NCI-H1092 (cell line): ENCODE results near the gene SFN.
"Not testable (repeated sequence)": the region's sequence is repeated elsewhere in the genome, so short reads cannot be mapped to it uniquely, and the experiment has no call there.

Experiments
- DNase-seq: peaks from one replicate; lab custom pipeline; 2025; lab: John Stamatoyannopoulos, UW

Gene SFN

DNA sequence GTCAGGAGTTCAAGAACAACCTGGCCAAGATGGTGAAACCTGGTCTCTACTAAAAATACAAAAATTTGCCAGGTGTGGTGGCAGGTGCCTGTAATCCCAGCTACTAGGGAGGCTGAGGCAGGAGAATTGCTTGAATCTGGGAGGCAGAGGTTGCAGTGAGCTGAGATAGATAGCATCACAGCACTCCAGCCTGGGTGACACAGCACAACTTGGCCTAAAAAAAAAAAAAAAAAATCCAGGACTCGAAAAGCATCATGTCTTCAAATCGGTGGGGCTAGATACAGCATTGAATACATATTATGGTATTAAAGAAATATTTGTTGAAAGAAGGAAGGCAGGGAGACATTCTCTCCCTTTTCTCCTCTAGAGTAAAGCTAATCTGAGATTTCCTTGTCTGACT is 10.1 kb downstream of the SFN start:
- not testable (repeated sequence) for DNase-seq

GRCh38 chr1:26874896-26875295 is 11.9 kb downstream of the SFN start:
- DNase-seq: no peak

- DNase-seq: no peak
These were observed 14.4 kb downstream of the SFN start for GRCh38 chr1:26877326-26877725.

DNA sequence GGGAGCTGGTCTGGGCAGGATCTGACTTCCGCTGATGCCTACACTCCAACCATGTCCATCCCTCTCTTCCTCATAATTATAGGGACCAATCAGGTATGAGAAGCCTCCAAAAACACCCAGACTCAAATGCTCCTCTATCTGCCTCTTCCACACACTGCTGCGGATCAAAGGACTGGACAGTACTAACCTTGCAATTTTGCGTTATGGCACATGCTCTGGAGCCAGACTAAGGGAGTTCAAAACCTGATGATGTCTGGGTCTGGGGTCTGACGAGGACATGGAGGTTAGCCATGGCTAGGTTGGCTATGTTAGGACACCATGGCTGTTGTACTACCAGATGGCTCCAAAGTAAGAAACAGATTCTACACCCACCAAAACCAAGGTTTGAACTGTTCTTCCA is 16.8 kb downstream of the SFN start:
- DNase-seq: no peak

DNA sequence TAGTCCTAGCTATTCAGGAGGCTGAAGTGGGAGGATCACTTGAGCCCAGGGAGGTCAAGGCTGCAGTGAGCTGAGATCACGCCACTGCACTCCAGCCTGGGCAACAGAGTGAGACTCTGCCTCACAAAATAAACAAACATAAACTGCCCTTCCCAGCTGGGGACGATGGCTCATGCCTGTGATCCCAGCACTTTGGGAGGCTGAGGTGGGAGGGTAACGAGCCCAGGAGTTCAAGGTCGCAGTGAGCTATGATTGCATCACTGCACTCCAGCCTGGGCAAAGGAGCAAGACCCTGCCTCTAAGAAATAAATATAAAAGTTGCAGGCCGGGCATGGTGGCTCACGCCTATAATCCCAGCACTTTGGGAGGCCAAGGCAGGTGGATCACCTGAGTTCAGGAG is 18.7 kb downstream of the SFN start:
- DNase-seq: not testable (repeated sequence)

GRCh38 chr1:26882696-26883463 is 19.9 kb downstream of the SFN start:
- DNase-seq: no peak

GRCh38 chr1:26887125-26887524 is 24.2 kb downstream of the SFN start:
- DNase-seq: peak; percentile 7

DNA sequence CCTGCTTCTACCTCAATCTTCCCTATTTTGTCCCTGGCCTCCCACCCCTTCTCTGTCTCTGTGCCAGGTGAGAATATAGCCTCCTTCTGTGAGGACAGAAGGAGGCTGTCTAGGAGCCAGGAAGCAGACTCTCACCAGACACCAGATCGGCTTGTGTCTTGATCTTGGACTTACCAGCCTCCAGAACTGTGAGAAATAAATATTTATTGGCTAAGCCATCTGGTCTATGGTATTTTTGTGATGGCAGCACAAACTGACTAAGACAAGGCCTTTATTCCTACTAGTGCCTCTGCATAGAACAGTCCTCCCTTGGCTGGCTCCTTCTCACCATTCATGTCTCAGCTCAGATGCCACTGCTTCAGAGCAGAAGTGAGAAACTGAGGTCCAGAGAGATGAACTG is 25.3 kb downstream of the SFN start:
- DNase-seq: no peak

- peak; percentile 76 for DNase-seq
These were observed 26.9 kb downstream of the SFN start, which contains the start of gene GPN2 for GRCh38 chr1:26889551-26890466. Gene GPN2 (minus strand): TSS chr1:26890283. CDS start chr1:26890096, 187 bp downstream.

- DNase-seq: no peak
These were observed 27.5 kb downstream of the SFN start for GRCh38 chr1:26890467-26890796.

- no peak for DNase-seq
These were observed 31.3 kb downstream of the SFN start for GRCh38 chr1:26894263-26894662.

DNA sequence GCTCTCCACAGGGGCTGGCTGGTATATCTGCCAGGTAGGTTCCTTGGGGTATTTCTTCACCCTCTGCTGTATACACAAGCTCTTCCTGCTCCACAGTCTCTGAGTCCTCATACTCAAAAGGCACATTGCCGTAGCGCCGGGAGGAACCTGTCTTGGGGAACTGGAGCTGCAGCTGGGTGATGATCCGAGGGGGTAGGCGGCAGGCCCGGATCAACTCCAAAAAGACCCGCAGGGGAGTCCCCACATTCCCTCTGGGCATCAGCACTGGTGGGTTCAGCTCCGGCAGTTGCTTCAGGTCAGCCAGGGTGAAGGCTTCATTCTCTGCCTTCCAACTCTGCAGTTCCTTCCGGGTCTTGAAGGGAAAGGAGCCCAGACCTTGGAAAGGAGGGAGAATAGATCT is 34.4 kb downstream of the SFN start:
- no peak for DNase-seq

- peak; percentile 91 for DNase-seq
These were observed 37.3 kb downstream of the SFN start, which contains the start of gene GPATCH3 for GRCh38 chr1:26900001-26900814. Gene GPATCH3 (minus strand): TSS chr1:26900467. CDS start chr1:26900442, 25 bp downstream.

DNA sequence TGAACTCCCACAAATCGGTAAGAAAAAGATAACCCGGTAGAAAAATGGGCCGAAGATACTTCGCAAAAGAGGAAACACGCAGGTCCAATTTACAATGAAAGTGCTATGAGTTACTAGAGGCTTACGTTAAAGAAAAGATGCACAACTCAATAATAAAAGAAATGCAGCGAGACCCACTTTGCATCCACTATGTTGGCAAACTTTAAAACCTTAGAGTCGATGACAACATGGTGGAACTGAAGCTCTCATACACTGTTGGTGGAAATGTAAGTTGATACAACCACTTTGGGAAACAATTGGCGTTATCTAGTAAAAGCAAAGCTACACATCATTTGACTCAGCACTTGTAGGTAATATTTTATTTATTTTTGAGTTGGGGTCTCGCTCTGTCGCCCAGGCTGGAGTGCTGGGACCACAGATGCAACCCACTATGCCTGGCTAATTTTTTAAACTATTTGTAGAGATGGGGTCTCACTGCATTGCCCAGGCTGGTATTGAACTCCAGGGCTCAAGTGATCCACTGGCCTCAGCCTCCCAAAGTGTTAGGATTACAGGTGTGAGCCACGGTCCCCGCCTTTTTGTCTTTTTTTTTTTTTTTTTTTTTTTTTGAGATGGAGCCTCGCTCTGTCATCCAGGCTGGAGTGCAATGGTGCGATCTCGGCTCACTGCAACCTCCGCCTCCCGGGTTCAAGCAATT is 38.0 kb downstream of the SFN start:
- DNase-seq: no peak

GRCh38 chr1:26907071-26907917 is 44.3 kb downstream of the SFN start:
- no peak for DNase-seq

DNA sequence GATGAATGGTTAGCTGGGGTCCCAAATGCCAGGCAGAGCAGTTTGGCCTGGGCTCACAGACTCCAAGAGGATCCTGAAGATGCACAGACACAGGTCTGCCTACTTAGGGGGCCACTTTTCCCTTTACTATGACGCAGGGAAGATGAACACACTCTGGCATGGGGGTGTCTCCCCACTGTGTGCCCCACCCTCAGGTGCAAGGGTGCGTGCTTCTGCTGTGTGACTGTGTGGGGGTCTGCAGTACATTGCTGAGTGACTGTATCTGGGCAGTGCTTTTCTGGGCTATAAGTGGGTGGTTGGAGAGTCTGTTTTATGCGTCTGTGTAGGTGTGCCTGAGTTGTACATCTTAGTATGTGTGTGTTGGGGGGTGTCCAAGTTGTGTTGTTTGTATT is 47.0 kb downstream of the SFN start:
- no peak for DNase-seq

GRCh38 chr1:26910343-26911160 is 47.6 kb downstream of the SFN start:
- DNase-seq: no peak

DNA sequence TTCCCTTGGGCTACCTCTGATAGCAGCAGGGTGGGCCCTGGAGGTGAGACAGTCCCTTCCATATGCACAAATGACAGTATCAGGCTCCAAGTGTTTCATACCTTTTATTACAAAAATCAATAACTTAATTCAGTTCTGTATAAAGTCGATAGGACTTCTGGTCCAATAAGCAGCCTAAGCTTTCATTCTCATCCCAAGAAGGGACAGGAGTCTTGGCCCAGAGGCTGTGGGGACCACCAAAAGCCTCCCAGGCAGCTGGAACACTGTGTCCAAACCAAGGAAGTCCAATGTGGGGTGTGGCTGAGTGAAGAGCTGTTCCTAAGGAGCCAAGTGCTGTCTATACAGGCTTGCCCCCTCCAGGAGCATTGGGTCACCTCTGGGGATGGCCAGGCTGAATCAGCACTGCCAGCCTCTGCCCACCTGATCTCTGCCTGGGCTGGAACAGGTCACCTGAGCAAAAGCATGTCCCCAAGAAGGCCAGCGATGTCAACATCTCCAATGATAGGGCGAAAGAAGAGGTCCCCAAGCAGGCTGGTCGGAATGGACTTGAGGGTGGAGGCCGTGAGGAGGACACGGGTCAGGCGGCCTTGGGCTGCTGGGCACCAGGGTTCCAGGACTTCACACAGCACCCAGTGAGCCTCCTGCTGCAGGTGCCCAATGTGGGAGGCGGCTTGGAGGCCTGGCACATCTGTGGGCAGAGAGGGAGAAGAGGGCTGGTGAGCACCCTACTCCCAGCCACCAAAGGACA is 48.6 kb downstream of the SFN start:
- no peak for DNase-seq

DNA sequence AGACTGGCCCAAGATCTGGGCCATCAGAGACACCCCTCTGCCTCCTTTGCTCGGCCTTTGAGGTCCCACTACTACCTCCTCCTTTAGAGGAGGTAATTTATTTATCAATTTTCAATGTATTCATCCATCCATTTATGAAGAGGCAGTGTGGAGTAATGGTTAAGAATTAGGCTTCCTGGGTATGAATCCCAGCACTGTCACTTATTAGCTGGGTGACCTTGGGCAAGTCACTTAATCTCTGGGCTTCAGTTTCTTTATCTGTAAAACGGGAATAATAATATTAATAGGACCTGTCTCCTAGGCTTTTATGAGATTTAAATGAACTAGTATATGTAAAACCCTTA is 49.2 kb downstream of the SFN start:
- DNase-seq: no peak
